Stimulated activated naive CD8-positive, alpha-beta T cell treated with anti-CD3 and anti-CD28 coated beads, Interleukin-15, amount 100 ng/mL, for 72 hours (primary cell): ENCODE data around the gene VEGFC.

Experiments used
- ATAC-seq: fragments of 150-1000 bp; cut with Tn5 transposase; 2 replicates; pipeline ENCODE4 v1.10.0; 2021; ENCODE audit warnings: mild to moderate bottlenecking, moderate library complexity
- DNase-seq, 2 donors: peaks; one replicate each; pipeline ENCODE4 v3.0.0; 2021 to 2022
- H3K27ac Mint-ChIP-seq, 2 donors: one replicate each; pipeline ENCODE4 v1.8.0; 2022; ENCODE audit warnings: mild to moderate bottlenecking in 2 of 2, mixed read lengths in 2 of 2, moderate library complexity in 2 of 2
- H3K27me3 Mint-ChIP-seq: one replicate; pipeline ENCODE4 v1.8.0; 2022; ENCODE audit warnings: mixed read lengths
- H3K4me1 Mint-ChIP-seq: one replicate; pipeline ENCODE4 v1.8.0; 2022; ENCODE audit warnings: mild to moderate bottlenecking, mixed read lengths
- H3K4me3 Mint-ChIP-seq, 2 donors: one replicate each; pipeline ENCODE4 v1.8.0; 2022; ENCODE audit warnings: mild to moderate bottlenecking in 2 of 2, mixed read lengths in 2 of 2, moderate library complexity in 1 of 2
- H3K9me3 Mint-ChIP-seq, 2 donors: one replicate each; pipeline ENCODE4 v1.8.0; 2022; ENCODE audit warnings: mixed read lengths in 2 of 2

The VEGFC gene

DNA sequence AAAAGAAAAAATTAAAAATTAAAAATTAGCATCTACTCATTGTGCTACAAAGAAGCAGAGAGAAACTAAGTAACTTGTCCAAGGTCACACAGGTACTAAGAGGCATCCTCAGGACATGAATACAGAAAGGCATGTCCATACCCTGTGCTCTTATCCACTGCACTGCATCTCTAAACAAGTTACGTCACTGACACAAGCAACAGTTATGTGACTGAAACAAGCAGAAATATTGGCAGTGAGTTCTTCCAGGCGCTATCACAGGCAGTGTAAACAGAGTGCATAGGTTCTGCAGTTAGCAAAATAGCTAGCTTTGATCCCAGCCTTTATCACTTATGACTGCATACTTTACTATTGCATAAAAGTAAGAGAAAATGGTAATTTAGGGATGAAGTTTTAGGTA, 7.9 kb downstream of the VEGFC start:
- no peaks in the 10 kb centered on the region for H3K9me3 Mint-ChIP-seq
- H3K4me1 Mint-ChIP-seq, result no peaks in the 10 kb centered on the region

DNA sequence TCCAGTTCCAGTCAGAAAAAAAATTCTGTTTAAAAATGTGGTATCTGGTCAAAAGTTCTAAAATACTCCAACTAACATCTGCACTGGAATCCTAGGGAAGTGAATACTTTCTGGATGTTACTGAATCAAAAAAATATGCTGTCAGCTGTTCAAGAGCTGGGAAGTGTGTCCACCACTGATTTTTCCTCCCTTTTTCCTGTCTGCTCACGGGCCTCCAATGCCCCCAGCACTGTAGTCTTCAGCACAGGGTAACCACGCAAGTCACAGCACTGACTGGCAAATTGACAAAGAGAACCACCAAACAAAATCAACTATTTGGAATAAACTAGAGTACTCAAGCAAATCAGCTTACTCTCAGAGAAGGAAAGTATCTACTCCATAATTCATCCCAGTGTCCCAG, 9.9 kb downstream of the VEGFC start:
- H3K4me1 Mint-ChIP-seq, result no peaks in the 10 kb centered on the region
- H3K9me3 Mint-ChIP-seq, result no peaks in the 10 kb centered on the region
- H3K27ac Mint-ChIP-seq, result no peak overlapping the region
- ATAC-seq (no peak), DNase-seq (no peak)
- no peaks in the 10 kb centered on the region for H3K27me3 Mint-ChIP-seq
- no peak overlapping the region for H3K4me3 Mint-ChIP-seq

More for the DNA sequence above, 7.9 kb downstream of the VEGFC start:
- H3K27me3 Mint-ChIP-seq, result peaks cover 1% of the 10 kb centered on the region
- ATAC-seq (no peak), DNase-seq (no peak)
- H3K27ac Mint-ChIP-seq, result no peak overlapping the region
- no peak overlapping the region for H3K4me3 Mint-ChIP-seq

DNA sequence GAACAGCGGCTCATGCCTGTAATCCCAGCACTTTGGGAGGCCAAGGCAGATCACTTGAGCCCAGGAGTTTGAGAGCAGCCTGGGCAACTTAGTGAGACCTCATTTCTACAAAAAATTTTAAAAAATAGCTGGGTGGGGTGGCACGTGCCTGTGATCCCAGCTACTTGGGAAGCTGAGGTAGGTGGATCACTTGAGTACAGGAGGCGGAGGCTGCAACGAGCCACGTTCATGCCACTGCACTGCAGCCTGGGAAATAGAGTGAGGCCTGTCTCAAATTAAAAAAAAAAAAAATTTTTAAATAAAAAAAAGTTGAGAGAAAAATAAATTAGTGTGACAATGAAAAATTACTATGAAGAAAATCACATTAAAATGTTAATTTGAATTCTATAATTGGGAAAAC, 10.5 kb downstream of the VEGFC start:
- ATAC-seq, result no peak
- Mint-ChIP-seq H3K4me1 (no peaks in the 10 kb centered on the region), H3K27ac (no peak overlapping the region), H3K9me3 (no peaks in the 10 kb centered on the region), H3K27me3 (no peaks in the 10 kb centered on the region), H3K4me3 (no peak overlapping the region)
- DNase-seq, result no peak

DNA sequence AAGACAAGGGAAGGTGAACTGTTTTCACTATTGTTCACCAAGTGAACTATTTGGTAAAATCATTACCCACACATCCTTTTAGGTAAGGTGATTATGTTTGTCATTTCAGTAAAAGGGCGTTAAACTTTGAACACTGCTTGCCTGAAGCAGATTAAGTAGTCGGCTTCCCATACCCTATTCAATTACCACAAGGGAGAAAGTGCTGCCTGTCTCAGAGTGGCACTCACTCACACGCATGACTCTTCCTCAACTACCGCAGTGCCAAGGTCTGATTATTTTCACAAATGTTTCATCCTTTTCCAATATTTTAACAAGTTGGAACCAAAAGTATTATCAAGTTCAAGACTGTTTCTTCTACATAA, 11.0 kb downstream of the VEGFC start:
- no peak for DNase-seq
- Mint-ChIP-seq H3K9me3 (no peaks in the 10 kb centered on the region), H3K27ac (no peak overlapping the region), H3K27me3 (no peaks in the 10 kb centered on the region), H3K4me1 (no peaks in the 10 kb centered on the region), H3K4me3 (no peak overlapping the region)
- ATAC-seq, result no peak

DNA sequence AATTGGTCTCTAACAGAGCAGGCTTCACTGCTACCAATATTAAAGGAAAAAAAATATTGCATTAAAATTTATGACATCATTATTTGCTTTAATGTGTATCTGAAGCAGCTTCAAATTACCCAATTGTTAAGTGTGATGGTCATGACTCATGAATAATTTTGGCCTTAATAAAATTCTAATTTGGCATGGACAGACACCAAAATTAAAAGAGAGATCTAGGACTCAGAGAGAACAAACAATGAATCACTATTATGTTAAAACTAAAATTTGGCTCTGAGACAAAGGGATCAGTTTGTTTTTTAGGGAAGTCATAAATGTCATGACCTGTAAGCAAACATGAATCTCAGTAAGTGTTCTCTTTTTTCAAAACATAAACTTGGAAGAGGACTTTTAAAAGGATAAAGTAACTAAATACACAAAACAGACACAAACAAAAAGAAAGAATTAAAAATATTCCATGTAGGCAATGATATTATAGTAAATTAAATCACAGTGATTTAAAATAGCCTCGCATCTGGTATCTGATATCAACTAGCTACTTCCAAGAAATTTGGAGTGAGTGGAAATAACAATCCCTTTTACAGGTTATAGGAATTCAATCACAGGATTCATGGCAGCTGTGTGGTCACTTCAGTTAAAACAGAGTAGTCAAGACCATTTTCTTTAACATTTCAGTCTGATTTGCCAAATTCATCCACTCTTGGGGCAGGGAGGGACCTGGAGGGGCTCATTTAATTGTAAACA, 11.6 kb downstream of the VEGFC start:
- DNase-seq (no peak), ATAC-seq (no peak)
- Mint-ChIP-seq H3K27ac (no peak overlapping the region), H3K4me1 (no peaks in the 10 kb centered on the region), H3K4me3 (no peak overlapping the region), H3K9me3 (no peaks in the 10 kb centered on the region), H3K27me3 (no peaks in the 10 kb centered on the region)

- DNase-seq, result no peak
- no peaks in the 10 kb centered on the region for H3K9me3 Mint-ChIP-seq
- H3K27me3 Mint-ChIP-seq, result no peaks in the 10 kb centered on the region
- ATAC-seq, result no peak
- no peaks in the 10 kb centered on the region for H3K4me1 Mint-ChIP-seq
- no peak overlapping the region for H3K4me3 Mint-ChIP-seq
- H3K27ac Mint-ChIP-seq, result no peak overlapping the region
These were observed 13.3 kb downstream of the VEGFC start for GRCh38 chr4:176779421-176779820.

DNA sequence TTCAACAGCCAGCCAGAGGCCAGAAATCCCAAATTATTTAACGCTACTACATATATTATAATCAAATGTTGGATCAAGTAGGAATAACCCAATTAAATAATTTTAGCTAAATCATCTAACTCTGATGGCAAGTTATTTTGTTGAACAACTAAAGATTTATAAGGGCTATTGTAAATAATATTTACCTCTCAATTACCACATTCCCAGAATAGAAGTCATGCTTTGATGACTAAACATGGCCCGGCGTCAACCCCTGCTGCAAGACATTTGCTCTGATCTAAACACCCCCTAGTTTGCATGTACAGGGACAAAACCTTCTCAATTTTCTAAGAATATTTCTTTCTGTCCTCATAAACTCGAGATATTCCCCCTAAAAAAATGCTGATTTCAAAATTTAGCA, 14.2 kb downstream of the VEGFC start:
- Mint-ChIP-seq H3K9me3 (no peaks in the 10 kb centered on the region), H3K27me3 (no peaks in the 10 kb centered on the region)
- no peak for DNase-seq

DNA sequence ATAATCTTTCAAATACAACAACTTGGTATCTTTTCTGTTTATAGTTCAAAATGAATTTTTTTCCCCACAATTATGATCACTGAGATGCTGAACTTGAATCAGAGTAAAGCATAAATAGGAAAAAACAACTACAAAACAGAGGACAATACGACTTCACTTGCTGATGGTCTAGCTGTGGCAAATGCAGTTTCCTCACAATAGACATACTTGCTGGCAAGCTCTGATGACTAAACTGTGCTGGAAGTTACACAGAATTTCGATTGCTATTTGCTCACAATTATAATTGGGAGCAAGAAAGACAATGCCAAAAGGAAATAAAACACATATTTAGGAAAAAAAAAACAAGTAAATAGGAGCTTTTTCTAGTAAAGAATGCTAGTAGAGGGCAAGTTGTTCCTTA, 14.7 kb downstream of the VEGFC start:
- DNase-seq (no peak), ATAC-seq (no peak)
- Mint-ChIP-seq H3K27me3 (no peaks in the 10 kb centered on the region), H3K9me3 (no peaks in the 10 kb centered on the region), H3K4me1 (no peaks in the 10 kb centered on the region), H3K27ac (no peak overlapping the region), H3K4me3 (no peak overlapping the region)

More for the DNA sequence above, 14.2 kb downstream of the VEGFC start:
- Mint-ChIP-seq H3K4me1 (no peaks in the 10 kb centered on the region), H3K27ac (peak overlapping the region in 1 of 2 donors; percentile 27), H3K4me3 (no peak overlapping the region)
- ATAC-seq, result no peak

- DNase-seq, result no peak
- no peaks in the 10 kb centered on the region for H3K27me3 Mint-ChIP-seq
- no peak for ATAC-seq
- no peaks in the 10 kb centered on the region for H3K9me3 Mint-ChIP-seq
- H3K4me1 Mint-ChIP-seq, result no peaks in the 10 kb centered on the region
- H3K4me3 Mint-ChIP-seq, result no peak overlapping the region
- no peak overlapping the region for H3K27ac Mint-ChIP-seq
These were observed 17.4 kb downstream of the VEGFC start for GRCh38 chr4:176775338-176775737.

GRCh38 chr4:176774852-176775251, 17.9 kb downstream of the VEGFC start:
- Mint-ChIP-seq H3K9me3 (no peaks in the 10 kb centered on the region), H3K27me3 (no peaks in the 10 kb centered on the region), H3K4me1 (no peaks in the 10 kb centered on the region), H3K27ac (no peak overlapping the region), H3K4me3 (no peak overlapping the region)
- DNase-seq (no peak), ATAC-seq (no peak)

GRCh38 chr4:176769514-176769913, 23.2 kb downstream of the VEGFC start:
- Mint-ChIP-seq H3K9me3 (no peaks in the 10 kb centered on the region), H3K27me3 (no peaks in the 10 kb centered on the region), H3K4me1 (no peaks in the 10 kb centered on the region), H3K27ac (no peak overlapping the region), H3K4me3 (no peak overlapping the region)
- no peak for DNase-seq
- no peak for ATAC-seq

GRCh38 chr4:176767183-176767582, 25.5 kb downstream of the VEGFC start:
- H3K4me1 Mint-ChIP-seq, result no peaks in the 10 kb centered on the region
- no peak overlapping the region for H3K27ac Mint-ChIP-seq
- H3K9me3 Mint-ChIP-seq, result no peaks in the 10 kb centered on the region
- H3K4me3 Mint-ChIP-seq, result no peak overlapping the region
- H3K27me3 Mint-ChIP-seq, result no peaks in the 10 kb centered on the region
- ATAC-seq, result no peak
- DNase-seq, result no peak

DNA sequence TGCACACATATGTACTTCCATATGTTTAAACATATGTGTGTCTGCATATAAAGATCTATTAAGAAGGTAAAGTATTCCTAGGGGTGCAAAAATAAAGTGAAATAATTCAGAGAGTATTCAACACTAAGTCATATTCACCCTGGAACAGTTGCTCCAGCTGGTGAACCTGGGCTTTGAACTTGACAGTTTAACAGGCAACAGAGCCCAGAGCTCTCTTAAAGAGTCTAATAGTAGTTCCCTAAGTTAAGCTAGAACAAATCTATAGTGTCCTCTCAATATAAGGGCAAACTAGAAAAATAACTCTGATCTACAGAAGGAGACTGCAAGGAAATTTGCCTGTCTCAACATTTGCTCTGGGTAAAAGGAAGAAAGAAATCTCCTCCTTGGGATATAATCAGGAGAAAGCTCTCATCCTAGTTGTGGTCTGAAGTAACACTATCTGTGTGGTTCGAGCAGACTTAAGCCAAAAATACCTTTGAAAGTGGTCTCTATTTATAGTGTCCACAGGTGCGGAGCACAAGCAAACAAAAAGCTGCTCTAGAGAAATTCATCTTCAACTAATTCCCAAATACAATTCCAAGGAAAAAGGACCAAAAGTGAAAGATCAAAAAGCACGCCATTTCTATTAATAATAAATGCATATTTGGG, 29.9 kb downstream of the VEGFC start:
- no peaks in the 10 kb centered on the region for H3K27me3 Mint-ChIP-seq
- no peak overlapping the region for H3K27ac Mint-ChIP-seq
- no peak overlapping the region for H3K4me3 Mint-ChIP-seq
- H3K9me3 Mint-ChIP-seq, result no peaks in the 10 kb centered on the region
- ATAC-seq (no peak), DNase-seq (no peak)
- H3K4me1 Mint-ChIP-seq, result no peaks in the 10 kb centered on the region

DNA sequence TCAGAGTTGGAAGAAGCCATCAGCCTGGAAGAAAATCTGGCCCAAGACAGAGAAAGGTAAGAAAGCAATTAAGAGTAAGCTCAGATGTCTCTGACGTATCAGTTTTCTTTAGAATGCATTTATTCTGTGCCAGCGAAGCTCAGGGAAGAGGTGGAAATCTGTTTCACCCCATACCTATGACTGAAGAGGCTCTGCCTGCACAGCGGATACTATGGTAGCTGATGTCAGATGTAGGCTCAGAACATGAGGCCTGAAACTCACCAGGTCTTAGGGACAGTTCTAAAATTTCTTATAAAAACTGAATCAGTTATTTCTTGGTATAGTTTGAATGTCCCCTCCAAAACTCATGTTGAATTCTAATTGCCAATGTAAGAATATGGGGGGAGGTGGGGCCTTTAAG, 30.9 kb downstream of the VEGFC start:
- Mint-ChIP-seq H3K4me3 (no peak overlapping the region), H3K4me1 (no peaks in the 10 kb centered on the region), H3K27ac (no peak overlapping the region), H3K27me3 (no peaks in the 10 kb centered on the region), H3K9me3 (no peaks in the 10 kb centered on the region)
- ATAC-seq (no peak), DNase-seq (no peak)

DNA sequence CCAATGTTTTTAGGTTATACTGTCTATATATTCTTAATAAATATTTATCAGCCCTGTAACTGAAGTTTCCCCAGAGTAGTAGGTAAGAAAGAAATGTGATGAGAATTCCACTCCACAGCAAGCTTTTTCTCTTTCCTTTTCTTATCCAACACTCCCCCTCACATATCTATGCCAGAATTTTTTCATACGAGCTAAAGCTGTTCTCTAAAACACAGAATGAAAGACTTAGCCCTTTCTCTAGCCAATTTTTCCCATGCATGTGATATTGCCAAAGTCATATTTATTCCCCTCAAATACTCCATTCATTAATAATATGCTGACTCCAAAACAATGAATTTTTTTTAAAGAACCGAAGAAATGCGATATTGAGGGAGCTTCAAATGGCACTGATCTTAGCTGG, 32.3 kb downstream of the VEGFC start:
- DNase-seq (no peak), ATAC-seq (no peak)
- H3K9me3 Mint-ChIP-seq, result no peaks in the 10 kb centered on the region
- no peaks in the 10 kb centered on the region for H3K4me1 Mint-ChIP-seq
- no peaks in the 10 kb centered on the region for H3K27me3 Mint-ChIP-seq
- no peak overlapping the region for H3K27ac Mint-ChIP-seq
- H3K4me3 Mint-ChIP-seq, result no peak overlapping the region

GRCh38 chr4:176758731-176759130, 34.0 kb downstream of the VEGFC start:
- no peak overlapping the region for H3K4me3 Mint-ChIP-seq
- DNase-seq (no peak), ATAC-seq (no peak)
- H3K4me1 Mint-ChIP-seq, result no peaks in the 10 kb centered on the region
- H3K27ac Mint-ChIP-seq, result no peak overlapping the region
- H3K9me3 Mint-ChIP-seq, result no peaks in the 10 kb centered on the region
- no peaks in the 10 kb centered on the region for H3K27me3 Mint-ChIP-seq

GRCh38 chr4:176758323-176758722, 34.4 kb downstream of the VEGFC start:
- DNase-seq, result no peak
- no peak for ATAC-seq
- Mint-ChIP-seq H3K4me1 (no peaks in the 10 kb centered on the region), H3K9me3 (no peaks in the 10 kb centered on the region), H3K4me3 (no peak overlapping the region), H3K27ac (no peak overlapping the region), H3K27me3 (no peaks in the 10 kb centered on the region)
